IMR-90 (cell line): ENCODE results near the gene TYW5. TPM values are rescaled to one million over a fixed set of nuclear protein-coding genes. Genes with fewer than 3 reads are reported as not detected.

Experiments
- ATAC-seq: fragments of 200-7000 bp; cut with Tn5 transposase; 2 replicates; pipeline ENCODE4 v1.9.1; 2020; ENCODE audit warnings: low read depth, mild to moderate bottlenecking, moderate library complexity
- BruUV-seq: library from RNA; stranded (reverse); fragments of 400-500 nt; replicated peaks from 2 replicates; lab custom pipeline; 2021; lab: Mats Ljungman, UMichigan
- CTCF ChIA-PET: fragments of 300-600 bp; formaldehyde crosslinking; extraction: SDS; loops from one replicate; lab custom pipeline; 2021; ENCODE audit warnings: antibody characterized with exemption; lab: Yijun Ruan, JAX
- POLR2A ChIA-PET: fragments of 300-600 bp; sonication (Branson Sonifier 250); formaldehyde crosslinking; loops from one replicate; lab custom pipeline; 2022; ENCODE audit warnings: antibody characterized with exemption; ENCODE audit not compliant: unreplicated experiment; lab: Charles Lee
- DNase-seq: peaks from one replicate; pipeline ENCODE4 v3.0.0; 2013
- H2AFZ ChIP-seq: replicated peaks from 2 replicates; pipeline ENCODE3; 2013; ENCODE audit warnings: low read length, mild to moderate bottlenecking; ENCODE audit not compliant: poor library complexity
- H2AK5ac ChIP-seq: 2 replicates; pipeline ENCODE4 v1.6.1; 2013; ENCODE audit warnings: low read depth, low read length, inconsistent platforms
- H2AK9ac ChIP-seq: replicated peaks from 2 replicates; pipeline ENCODE3; 2013; ENCODE audit warnings: mild to moderate bottlenecking, low read depth, low read length, moderate library complexity; ENCODE audit not compliant: poor library complexity
- H2BK120ac ChIP-seq: 2 replicates; pipeline ENCODE4 v1.6.1; 2013; ENCODE audit warnings: low read depth, low read length, inconsistent platforms
- H2BK15ac ChIP-seq: 3 replicates; pipeline ENCODE4 v1.6.1; 2013; ENCODE audit warnings: low read depth, low read length, inconsistent platforms
- H2BK20ac ChIP-seq: 2 replicates; pipeline ENCODE4 v1.6.1; 2013; ENCODE audit warnings: low read depth, mild to moderate bottlenecking, inconsistent platforms, low read length, moderate library complexity
- H2BK5ac ChIP-seq: 2 replicates; pipeline ENCODE4 v1.6.1; 2013; ENCODE audit warnings: mild to moderate bottlenecking, low read depth, low read length, inconsistent platforms; ENCODE audit not compliant: poor library complexity, severe bottlenecking
- H3K14ac ChIP-seq: replicated peaks from 2 replicates; pipeline ENCODE4 v1.6.1; 2013; ENCODE audit warnings: low read depth, low read length, inconsistent platforms
- H3K18ac ChIP-seq: 2 replicates; pipeline ENCODE4 v1.6.1; 2013; ENCODE audit warnings: low read depth, low read length, control low read depth
- H3K23ac ChIP-seq: 2 replicates; pipeline ENCODE4 v1.6.1; 2013; ENCODE audit warnings: low read depth, low read length, inconsistent platforms
- H3K27ac ChIP-seq: 2 replicates; pipeline ENCODE4 v1.5.1; 2013; ENCODE audit warnings: mild to moderate bottlenecking, control low read depth, low read length; ENCODE audit not compliant: insufficient read depth
- H3K27me3 ChIP-seq: 2 replicates; pipeline ENCODE4 v1.6.1; 2013; ENCODE audit warnings: low read length; ENCODE audit not compliant: control insufficient read depth, insufficient read depth
- H3K36me3 ChIP-seq: 2 replicates; pipeline ENCODE4 v1.6.1; 2013; ENCODE audit warnings: low read length, mixed read lengths; ENCODE audit not compliant: control insufficient read depth, insufficient read depth
- H3K4ac ChIP-seq: 2 replicates; pipeline ENCODE4 v1.6.1; 2013; ENCODE audit warnings: low read depth, low read length, inconsistent platforms
- H3K4me1 ChIP-seq: 2 replicates; pipeline ENCODE4 v1.6.1; 2013; ENCODE audit warnings: low read length, mixed read lengths; ENCODE audit not compliant: control insufficient read depth, insufficient read depth
- H3K4me2 ChIP-seq: 2 replicates; pipeline ENCODE4 v1.6.1; 2013; ENCODE audit warnings: low read depth, mild to moderate bottlenecking, control low read depth, low read length, moderate library complexity
- H3K4me3 ChIP-seq: 2 replicates; pipeline ENCODE4 v1.5.1; 2013; ENCODE audit warnings: low read depth, mild to moderate bottlenecking, control low read depth, low read length, moderate library complexity; ENCODE audit not compliant: insufficient read depth
- H3K56ac ChIP-seq: 2 replicates; pipeline ENCODE4 v1.6.1; 2013; ENCODE audit warnings: low read length, inconsistent platforms; ENCODE audit not compliant: insufficient read depth; ENCODE audit errors: extremely low read depth
- H3K79me1 ChIP-seq, 2 experiments: 2 replicates each; pipeline ENCODE4 v1.6.1; 2013; ENCODE audit warnings: low read length in 2 of 2, inconsistent platforms in 1 of 2, low read depth in 1 of 2
- H3K9ac ChIP-seq: 2 replicates; pipeline ENCODE4 v1.6.1; 2013; ENCODE audit warnings: low read depth, low read length, control low read depth
- H3K9me1 ChIP-seq: 2 replicates; pipeline ENCODE4 v1.6.1; 2013; ENCODE audit warnings: low read length, inconsistent platforms; ENCODE audit not compliant: insufficient read depth
- H3K9me3 ChIP-seq: 2 replicates; pipeline ENCODE4 v1.6.1; 2013; ENCODE audit warnings: low read length; ENCODE audit not compliant: control insufficient read depth, insufficient read depth
- H4K20me1 ChIP-seq: 2 replicates; pipeline ENCODE4 v1.6.1; 2013; ENCODE audit warnings: low read length, inconsistent platforms; ENCODE audit not compliant: insufficient read depth
- H4K5ac ChIP-seq: 2 replicates; pipeline ENCODE4 v1.6.1; 2013; ENCODE audit warnings: mild to moderate bottlenecking, low read depth, low read length, control low read depth
- H4K8ac ChIP-seq, 2 experiments: 2 replicates each; pipeline ENCODE4 v1.6.1; 2013; ENCODE audit warnings: low read depth in 2 of 2, low read length in 2 of 2, control low read depth in 1 of 2, inconsistent platforms in 1 of 2
- H4K91ac ChIP-seq: 2 replicates; pipeline ENCODE4 v1.6.1; 2013; ENCODE audit warnings: low read depth, low read length, inconsistent platforms; ENCODE audit not compliant: insufficient read depth
- BHLHE40 ChIP-seq: fragments of 150-350 bp; IDR thresholded peaks from 2 replicates; pipeline ENCODE4 v1.6.1; 2016; ENCODE audit warnings: mild to moderate bottlenecking, low read depth, low read length
- CEBPB ChIP-seq: IDR thresholded peaks from 2 replicates; pipeline ENCODE4 v1.6.1; 2012; ENCODE audit warnings: low read depth, low read length, improper control_type of control experiment
- CHD1 ChIP-seq: IDR thresholded peaks from 2 replicates; pipeline ENCODE4 v1.6.1; 2012; ENCODE audit warnings: low read depth, low read length, improper control_type of control experiment
- FOS ChIP-seq: fragments of 150-350 bp; IDR thresholded peaks from 2 replicates; pipeline ENCODE4 v1.6.1; 2016; ENCODE audit warnings: low read depth, low read length
- MAFK ChIP-seq: IDR thresholded peaks from 2 replicates; pipeline ENCODE4 v1.6.1; 2012; ENCODE audit warnings: low read depth, low read length, improper control_type of control experiment
- MAZ ChIP-seq: IDR thresholded peaks from 2 replicates; pipeline ENCODE4 v1.6.1; 2012; ENCODE audit warnings: low read depth, mild to moderate bottlenecking, low read length, improper control_type of control experiment, moderate library complexity, borderline replicate concordance
- MXI1 ChIP-seq: IDR thresholded peaks from 2 replicates; pipeline ENCODE4 v1.6.1; 2012; ENCODE audit warnings: low read depth, mild to moderate bottlenecking, low read length, moderate library complexity, borderline replicate concordance
- NFE2L2 ChIP-seq: fragments of 150-350 bp; IDR thresholded peaks from 2 replicates; pipeline ENCODE4 v1.6.1; 2016; ENCODE audit warnings: low read depth, mild to moderate bottlenecking, low read length
- POLR2A ChIP-seq: IDR thresholded peaks from 2 replicates; pipeline ENCODE4 v1.6.1; 2012; ENCODE audit warnings: mild to moderate bottlenecking, low read depth, low read length
- RAD21 ChIP-seq: IDR thresholded peaks from 2 replicates; pipeline ENCODE4 v1.6.1; 2012; ENCODE audit warnings: low read length, improper control_type of control experiment
- RCOR1 ChIP-seq: IDR thresholded peaks from 2 replicates; pipeline ENCODE4 v1.6.1; 2012; ENCODE audit warnings: mild to moderate bottlenecking, low read length, improper control_type of control experiment; ENCODE audit not compliant: insufficient replicate concordance
- RFX5 ChIP-seq: IDR thresholded peaks from 2 replicates; pipeline ENCODE4 v1.8.0; 2012; ENCODE audit warnings: low read depth, mild to moderate bottlenecking, low read length, moderate library complexity
- WGBS, 2 experiments: methylation state at CpG; one replicate each; pipeline versions ENCODE4 v1.1.5 to v1.1.7; 2013; ENCODE audit warnings: missing lambda C conversion rate in 2 of 2; ENCODE audit not compliant: insufficient read length in 1 of 2; ENCODE audit errors: extremely low coverage in 2 of 2; 5-methylcytosine and 5-hydroxymethylcytosine counted together
- dilution Hi-C: fragments of 300-500 bp; cut with HindIII; formaldehyde crosslinking; loops from one replicate; pipeline ENCODE4 v1.14.3; 2018; ENCODE audit warnings: low sequenced_read_pairs; ENCODE audit not compliant: unreplicated experiment
- in situ Hi-C: fragments of 300-500 bp; cut with MboI; formaldehyde crosslinking; loops from 3 replicates; pipeline ENCODE4 v1.14.3; 2019; ENCODE audit warnings: low sequenced_read_pairs, inconsistent platforms, mixed read lengths
- intact Hi-C: fragments of 100-400 bp; cut with micrococcal nuclease; formaldehyde crosslinking; loops from 2 replicates; pipeline ENCODE4 v1.10.0; 2022
- polyA plus RNA-seq, 3 experiments: library from polyadenylated mRNA; depleted of rRNA; stranded (reverse); fragments of >200 nt; gene quantifications; 2 replicates each; pipeline ENCODE4 v1.2.3, GENCODE V29; 2012; ENCODE audit warnings: low replicate concordance in 1 of 3
- total RNA-seq: library from RNA; depleted of rRNA; stranded (reverse); fragments of >200 nt; gene quantifications from 2 replicates; pipeline ENCODE4 v1.2.3, GENCODE V29; 2012
- TF ChIP-seq, protein P1 (sequence below): conservative IDR thresholded peaks from 2 replicates; pipeline ENCODE4 v1.5.1; 2012; ENCODE audit warnings: mild to moderate bottlenecking, low read depth, low read length, improper control_type of control experiment
- TF ChIP-seq, protein P2 (sequence below): fragments of 150-350 bp; IDR thresholded peaks from 2 replicates; pipeline ENCODE4 v1.6.1; 2017; ENCODE audit warnings: mild to moderate bottlenecking, antibody characterized with exemption, low read length, low read depth

Gene TYW5
- total and polyA plus RNA-seq, 2 of the 4 experiments (the other 2 are of a cell fraction): 3.8 to 4.0 TPM

DNA sequence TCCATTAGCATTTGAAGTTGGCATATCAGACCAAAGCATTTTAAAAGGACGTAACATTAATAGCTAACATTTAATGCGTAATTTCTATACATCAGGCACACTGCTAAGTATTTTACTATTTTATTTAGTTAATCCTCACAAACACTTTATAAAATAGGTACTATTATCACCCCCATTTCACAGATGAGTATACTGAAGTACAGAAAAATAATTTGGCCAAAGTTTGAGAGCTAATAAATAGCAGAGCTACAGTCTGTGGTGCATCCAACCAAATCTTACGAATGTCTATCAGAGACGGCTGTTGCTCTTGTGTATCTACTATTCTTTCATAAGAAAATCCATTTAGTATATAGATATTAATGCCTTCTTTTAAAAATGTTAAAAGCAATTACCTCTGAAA is 11.9 kb downstream of the TYW5 start:
- Histone ChIP-seq H4K91ac (no peak overlapping the region), H3K27ac (no peak overlapping the region), H2BK120ac (no peak overlapping the region), H3K4me3 (no peak overlapping the region), H2AK9ac (no peak overlapping the region), H4K5ac (no peak overlapping the region), H3K9me1 (peaks cover 4% of the 10 kb centered on the region; the same call in 1 of the 2 replicates), H2BK5ac (no peak overlapping the region), H4K20me1 (0 out of 2 replicates have a peak, but pooled peaks cover 2% of the 10 kb centered on the region), H3K79me1 (peaks cover 13 to 30% of the 10 kb centered on the region in 2 experiments), H3K23ac (no peak overlapping the region), H3K56ac (no peak overlapping the region), H3K27me3 (no peaks in the 10 kb centered on the region), H3K9ac (no peak overlapping the region), H3K4me1 (peaks cover 4% of the 10 kb centered on the region; the same call in 1 of the 2 replicates), H3K4ac (no peak overlapping the region), H4K8ac (no peak overlapping the region), H3K14ac (no peak overlapping the region), H3K18ac (no peak overlapping the region), H3K4me2 (no peak overlapping the region), H3K9me3 (no peaks in the 10 kb centered on the region), H2AK5ac (no peak overlapping the region), H2BK15ac (no peak overlapping the region), H3K36me3 (peaks cover 13% of the 10 kb centered on the region), H2AFZ (no peak overlapping the region), H2BK20ac (no peak overlapping the region)
- no peak for ATAC-seq
- BruUV-seq: no TSS peak
- intact Hi-C loops (loop anchor here (5.0 kb wide), 1 partner anchor 81 kb away; no protein-coding TSS in a partner anchor), dilution Hi-C loops (no loop called here), in situ Hi-C loops (no loop called here)
- ChIA-PET CTCF (no interaction called here), POLR2A (no interaction called here)
- no peak for DNase-seq
- no CpG with 5 or more reads among the region's 4 CpGs for WGBS, 2 experiments
- TF ChIP-seq CHD1 (no peak), RCOR1 (no peak), CEBPB (no peak), MAFK (no peak), POLR2A (no peak), MAZ (no peak), NFE2L2 (no peak), RFX5 (no peak), BHLHE40 (no peak), FOS (no peak), MXI1 (no peak), RAD21 (no peak)
- TF ChIP-seq, protein P1, sequence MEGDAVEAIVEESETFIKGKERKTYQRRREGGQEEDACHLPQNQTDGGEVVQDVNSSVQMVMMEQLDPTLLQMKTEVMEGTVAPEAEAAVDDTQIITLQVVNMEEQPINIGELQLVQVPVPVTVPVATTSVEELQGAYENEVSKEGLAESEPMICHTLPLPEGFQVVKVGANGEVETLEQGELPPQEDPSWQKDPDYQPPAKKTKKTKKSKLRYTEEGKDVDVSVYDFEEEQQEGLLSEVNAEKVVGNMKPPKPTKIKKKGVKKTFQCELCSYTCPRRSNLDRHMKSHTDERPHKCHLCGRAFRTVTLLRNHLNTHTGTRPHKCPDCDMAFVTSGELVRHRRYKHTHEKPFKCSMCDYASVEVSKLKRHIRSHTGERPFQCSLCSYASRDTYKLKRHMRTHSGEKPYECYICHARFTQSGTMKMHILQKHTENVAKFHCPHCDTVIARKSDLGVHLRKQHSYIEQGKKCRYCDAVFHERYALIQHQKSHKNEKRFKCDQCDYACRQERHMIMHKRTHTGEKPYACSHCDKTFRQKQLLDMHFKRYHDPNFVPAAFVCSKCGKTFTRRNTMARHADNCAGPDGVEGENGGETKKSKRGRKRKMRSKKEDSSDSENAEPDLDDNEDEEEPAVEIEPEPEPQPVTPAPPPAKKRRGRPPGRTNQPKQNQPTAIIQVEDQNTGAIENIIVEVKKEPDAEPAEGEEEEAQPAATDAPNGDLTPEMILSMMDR: no peak
- TF ChIP-seq, protein P2, sequence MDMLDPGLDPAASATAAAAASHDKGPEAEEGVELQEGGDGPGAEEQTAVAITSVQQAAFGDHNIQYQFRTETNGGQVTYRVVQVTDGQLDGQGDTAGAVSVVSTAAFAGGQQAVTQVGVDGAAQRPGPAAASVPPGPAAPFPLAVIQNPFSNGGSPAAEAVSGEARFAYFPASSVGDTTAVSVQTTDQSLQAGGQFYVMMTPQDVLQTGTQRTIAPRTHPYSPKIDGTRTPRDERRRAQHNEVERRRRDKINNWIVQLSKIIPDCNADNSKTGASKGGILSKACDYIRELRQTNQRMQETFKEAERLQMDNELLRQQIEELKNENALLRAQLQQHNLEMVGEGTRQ: no peak
